ENCODE measurements around the gene CILP2.

Gene CILP2

DNA sequence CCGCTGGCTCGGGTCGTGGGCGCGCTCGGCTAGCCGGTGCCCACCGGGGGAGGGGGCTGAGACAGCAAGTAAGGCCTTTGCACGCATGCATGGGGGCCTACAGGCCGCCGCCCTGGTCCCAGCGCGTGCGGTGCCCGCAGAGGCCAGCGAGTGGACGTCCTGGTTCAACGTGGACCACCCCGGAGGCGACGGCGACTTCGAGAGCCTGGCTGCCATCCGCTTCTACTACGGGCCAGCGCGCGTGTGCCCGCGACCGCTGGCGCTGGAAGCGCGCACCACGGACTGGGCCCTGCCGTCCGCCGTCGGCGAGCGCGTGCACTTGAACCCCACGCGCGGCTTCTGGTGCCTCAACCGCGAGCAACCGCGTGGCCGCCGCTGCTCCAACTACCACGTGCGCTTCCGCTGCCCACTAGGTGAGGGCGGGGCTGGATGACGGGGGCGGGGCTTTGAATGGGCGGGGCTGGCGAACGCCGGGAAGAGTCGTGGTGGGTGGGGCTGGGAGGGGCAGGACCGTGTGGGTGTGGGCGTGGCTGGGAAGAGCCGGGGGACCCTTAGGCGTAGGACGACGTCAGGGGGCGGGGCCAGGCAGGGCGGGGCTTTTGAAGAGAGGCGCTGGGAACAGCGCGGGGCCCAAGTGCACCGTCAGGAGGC, 2.1 kb downstream of the CILP2 start:
- no peaks in the 10 kb centered on the region for H4K20me1 ChIP-seq (ENCODE audit: insufficient read depth, low read length, poor library complexity, severe bottlenecking)
- H2AFZ ChIP-seq (ENCODE audit: low read length) = no peak overlapping the region
- no peaks in the 10 kb centered on the region for H3K27me3 ChIP-seq (ENCODE audit: insufficient read depth, low read length, poor library complexity, severe bottlenecking)
- H3K79me2 ChIP-seq (ENCODE audit: insufficient read depth, low read length) = no peaks in the 10 kb centered on the region
- H3K4me3 ChIP-seq (ENCODE audit: low read length, poor library complexity, severe bottlenecking) = no peak overlapping the region
- no peaks in the 10 kb centered on the region for H3K4me1 ChIP-seq (ENCODE audit: insufficient read depth, low read length, poor library complexity, severe bottlenecking)
- no peaks in the 10 kb centered on the region for H3F3A ChIP-seq (ENCODE audit: low read depth)
- no peaks in the 10 kb centered on the region for H3K36me3 ChIP-seq (ENCODE audit: insufficient read depth, low read length)
- no peaks in the 10 kb centered on the region for H3K9me2 ChIP-seq (replicated peaks; ENCODE audit: low read depth, low read length)
- TF ChIP-seq EZH2phosphoT487 (IDR thresholded peaks at IDR 0.05; ENCODE audit: borderline replicate concordance) = no peak
- TF ChIP-seq, protein P1, sequence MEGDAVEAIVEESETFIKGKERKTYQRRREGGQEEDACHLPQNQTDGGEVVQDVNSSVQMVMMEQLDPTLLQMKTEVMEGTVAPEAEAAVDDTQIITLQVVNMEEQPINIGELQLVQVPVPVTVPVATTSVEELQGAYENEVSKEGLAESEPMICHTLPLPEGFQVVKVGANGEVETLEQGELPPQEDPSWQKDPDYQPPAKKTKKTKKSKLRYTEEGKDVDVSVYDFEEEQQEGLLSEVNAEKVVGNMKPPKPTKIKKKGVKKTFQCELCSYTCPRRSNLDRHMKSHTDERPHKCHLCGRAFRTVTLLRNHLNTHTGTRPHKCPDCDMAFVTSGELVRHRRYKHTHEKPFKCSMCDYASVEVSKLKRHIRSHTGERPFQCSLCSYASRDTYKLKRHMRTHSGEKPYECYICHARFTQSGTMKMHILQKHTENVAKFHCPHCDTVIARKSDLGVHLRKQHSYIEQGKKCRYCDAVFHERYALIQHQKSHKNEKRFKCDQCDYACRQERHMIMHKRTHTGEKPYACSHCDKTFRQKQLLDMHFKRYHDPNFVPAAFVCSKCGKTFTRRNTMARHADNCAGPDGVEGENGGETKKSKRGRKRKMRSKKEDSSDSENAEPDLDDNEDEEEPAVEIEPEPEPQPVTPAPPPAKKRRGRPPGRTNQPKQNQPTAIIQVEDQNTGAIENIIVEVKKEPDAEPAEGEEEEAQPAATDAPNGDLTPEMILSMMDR (conservative IDR thresholded peaks at IDR 0.05; ENCODE audit: low read length) = no peak
- H3K4me2 ChIP-seq (ENCODE audit: low read depth, low read length, poor library complexity, severe bottlenecking) = no peak overlapping the region
- no peak overlapping the region for H3K9ac ChIP-seq (ENCODE audit: low read depth, low read length, poor library complexity, severe bottlenecking)
- H3K9me3 ChIP-seq (ENCODE audit: insufficient read depth, low read depth, low read length) = no peaks in the 10 kb centered on the region

- Histone ChIP-seq H3F3A (ENCODE audit: low read depth) (no peaks in the 10 kb centered on the region), H3K27me3 (ENCODE audit: insufficient read depth, low read length, poor library complexity, severe bottlenecking) (no peaks in the 10 kb centered on the region), H3K9me3 (ENCODE audit: insufficient read depth, low read depth, low read length) (no peaks in the 10 kb centered on the region), H3K79me2 (ENCODE audit: insufficient read depth, low read length) (no peaks in the 10 kb centered on the region), H2AFZ (ENCODE audit: low read length) (no peak overlapping the region), H3K9ac (ENCODE audit: low read depth, low read length, poor library complexity, severe bottlenecking) (no peak overlapping the region), H4K20me1 (ENCODE audit: insufficient read depth, low read length, poor library complexity, severe bottlenecking) (no peaks in the 10 kb centered on the region), H3K4me3 (ENCODE audit: low read length, poor library complexity, severe bottlenecking) (no peak overlapping the region), H3K36me3 (ENCODE audit: insufficient read depth, low read length) (no peaks in the 10 kb centered on the region), H3K4me1 (ENCODE audit: insufficient read depth, low read length, poor library complexity, severe bottlenecking) (no peaks in the 10 kb centered on the region), H3K9me2 (replicated peaks; ENCODE audit: low read depth, low read length) (no peaks in the 10 kb centered on the region), H3K4me2 (ENCODE audit: low read depth, low read length, poor library complexity, severe bottlenecking) (no peak overlapping the region)
- TF ChIP-seq, protein P1 (conservative IDR thresholded peaks at IDR 0.05; ENCODE audit: low read length) = no peak
- no peak for TF ChIP-seq EZH2phosphoT487 (IDR thresholded peaks at IDR 0.05; ENCODE audit: borderline replicate concordance)
Observed at GRCh38 chr19:19540715-19541515, 2.9 kb downstream of the CILP2 start.

GRCh38 chr19:19541616-19542015, 3.6 kb downstream of the CILP2 start:
- H3K27me3 ChIP-seq (ENCODE audit: insufficient read depth, low read length, poor library complexity, severe bottlenecking) = no peaks in the 10 kb centered on the region
- H3K36me3 ChIP-seq (ENCODE audit: insufficient read depth, low read length) = no peaks in the 10 kb centered on the region
- TF ChIP-seq EZH2phosphoT487 (IDR thresholded peaks at IDR 0.05; ENCODE audit: borderline replicate concordance) = no peak
- H3K4me3 ChIP-seq (ENCODE audit: low read length, poor library complexity, severe bottlenecking) = no peak overlapping the region
- no peaks in the 10 kb centered on the region for H3K9me2 ChIP-seq (replicated peaks; ENCODE audit: low read depth, low read length)
- H3K79me2 ChIP-seq (ENCODE audit: insufficient read depth, low read length) = no peaks in the 10 kb centered on the region
- H2AFZ ChIP-seq (ENCODE audit: low read length) = no peak overlapping the region
- no peaks in the 10 kb centered on the region for H3K9me3 ChIP-seq (ENCODE audit: insufficient read depth, low read depth, low read length)
- no peaks in the 10 kb centered on the region for H3K4me1 ChIP-seq (ENCODE audit: insufficient read depth, low read length, poor library complexity, severe bottlenecking)
- H3K9ac ChIP-seq (ENCODE audit: low read depth, low read length, poor library complexity, severe bottlenecking) = no peak overlapping the region
- H3F3A ChIP-seq (ENCODE audit: low read depth) = no peaks in the 10 kb centered on the region
- no peak overlapping the region for H3K4me2 ChIP-seq (ENCODE audit: low read depth, low read length, poor library complexity, severe bottlenecking)
- no peaks in the 10 kb centered on the region for H4K20me1 ChIP-seq (ENCODE audit: insufficient read depth, low read length, poor library complexity, severe bottlenecking)
